ENCODE data around the gene SPRED2.

The SPRED2 gene

DNA sequence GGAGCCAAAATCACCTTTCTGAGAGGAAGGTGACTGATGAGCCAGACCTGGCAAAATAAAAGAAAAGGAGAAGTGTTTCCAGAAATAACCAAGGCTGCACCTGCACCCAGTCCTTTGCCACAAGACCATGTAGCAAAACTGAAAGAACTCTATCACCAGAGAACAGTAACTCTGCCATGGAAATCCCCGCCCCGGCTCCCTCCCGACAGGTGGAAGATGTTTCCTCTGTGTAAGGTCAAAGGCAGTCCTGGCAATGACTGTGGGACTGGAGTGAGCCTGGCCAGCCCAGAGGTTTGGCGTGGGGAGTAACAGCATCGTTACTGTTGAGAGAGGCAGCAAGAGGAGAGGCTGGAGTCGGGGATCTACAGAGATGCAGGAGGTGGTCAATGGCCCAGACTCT lies 42.3 kb downstream of the SPRED2 start:
- peak; percentile 30 for DNase-seq (ENCODE audit: extremely low spot score, insufficient read length, low read depth)
- peak; percentile 97 for FAIRE-seq

DNA sequence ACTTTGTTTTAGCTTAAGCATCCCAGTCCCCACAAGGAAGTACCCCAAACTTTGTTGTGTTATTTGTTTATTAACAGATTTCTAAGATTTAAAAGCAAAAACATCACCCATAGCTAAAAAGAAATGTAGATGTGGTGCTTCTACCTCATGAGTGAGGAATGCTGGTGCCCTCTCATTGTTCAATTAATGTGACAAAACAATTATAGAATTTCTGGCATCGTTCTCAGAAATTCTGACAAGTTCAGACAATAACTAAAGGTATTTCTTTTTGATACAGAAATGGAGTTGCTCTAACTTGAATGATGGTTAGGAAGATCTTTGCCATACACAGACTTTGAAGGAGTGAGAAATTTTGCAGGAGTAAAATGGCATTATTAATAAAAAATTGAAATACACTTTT lies 42.9 kb downstream of the SPRED2 start:
- FAIRE-seq, result no peak

DNA sequence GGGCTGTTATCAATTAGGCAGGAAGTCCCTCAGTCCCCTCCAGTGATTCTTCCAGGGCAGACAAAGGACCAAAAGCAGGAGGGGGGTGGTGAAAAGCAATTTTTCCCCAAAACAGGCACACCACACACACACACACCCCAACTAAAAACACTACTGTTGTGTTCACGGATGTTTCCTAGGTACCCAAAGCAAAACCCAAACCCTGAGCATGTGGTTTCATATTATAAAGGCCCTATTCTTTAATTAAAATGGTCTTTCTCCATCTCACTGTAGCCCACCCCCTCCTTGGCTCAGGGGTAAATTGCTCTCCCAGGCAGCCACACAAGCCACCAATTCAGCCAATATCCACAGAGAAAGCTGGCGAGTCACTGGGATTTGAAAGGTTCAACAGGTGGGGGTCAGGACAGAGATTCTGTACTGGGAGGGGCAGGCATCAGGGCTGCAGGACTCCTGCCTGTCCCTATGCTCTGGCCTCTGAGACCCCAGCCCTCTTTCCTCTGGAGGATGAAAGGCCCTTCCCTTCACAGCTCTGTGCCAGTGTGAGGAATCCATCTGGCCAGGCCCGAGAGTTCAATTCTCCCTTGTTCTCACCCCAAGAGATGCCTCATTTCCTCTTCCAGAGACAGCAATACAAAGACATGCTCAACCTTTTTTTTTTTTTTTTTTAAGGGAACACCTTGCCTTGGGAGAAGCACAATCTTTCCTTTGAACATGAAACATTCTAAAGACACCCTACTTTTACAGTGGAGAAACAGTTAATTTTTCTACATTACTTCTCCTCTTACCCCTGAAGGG lies 43.6 kb downstream of the SPRED2 start:
- DNase-seq (ENCODE audit: extremely low spot score, insufficient read length, low read depth), result no peak
- FAIRE-seq, result no peak

More for the DNA sequence above, 42.9 kb downstream of the SPRED2 start:
- no peak for DNase-seq (ENCODE audit: extremely low spot score, insufficient read length, low read depth)

DNA sequence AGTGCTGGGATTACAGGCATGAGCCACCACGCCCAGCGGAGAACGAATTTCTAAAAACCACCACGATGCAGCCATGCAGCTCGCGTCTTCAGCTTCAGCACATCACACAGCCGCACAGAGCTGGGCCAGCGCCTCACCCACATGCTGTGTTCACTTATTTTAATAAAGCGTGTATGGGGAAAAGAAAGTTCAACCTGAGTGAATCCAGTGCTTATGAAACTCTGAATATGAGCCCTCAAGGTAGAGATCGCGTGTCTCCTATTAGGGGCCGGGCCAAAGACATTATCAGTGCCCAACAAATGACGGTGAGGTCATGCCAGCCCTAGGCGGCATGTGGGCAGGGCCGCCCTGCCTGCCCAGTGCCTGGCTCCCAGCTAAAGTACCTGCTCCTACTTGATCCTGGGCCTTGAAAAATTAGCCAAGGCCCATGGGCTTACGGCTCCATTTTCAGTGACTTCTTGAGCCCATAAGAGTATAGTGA lies 44.3 kb downstream of the SPRED2 start:
- DNase-seq (ENCODE audit: extremely low spot score, insufficient read length, low read depth) (no peak), FAIRE-seq (peak; percentile 76)

DNA sequence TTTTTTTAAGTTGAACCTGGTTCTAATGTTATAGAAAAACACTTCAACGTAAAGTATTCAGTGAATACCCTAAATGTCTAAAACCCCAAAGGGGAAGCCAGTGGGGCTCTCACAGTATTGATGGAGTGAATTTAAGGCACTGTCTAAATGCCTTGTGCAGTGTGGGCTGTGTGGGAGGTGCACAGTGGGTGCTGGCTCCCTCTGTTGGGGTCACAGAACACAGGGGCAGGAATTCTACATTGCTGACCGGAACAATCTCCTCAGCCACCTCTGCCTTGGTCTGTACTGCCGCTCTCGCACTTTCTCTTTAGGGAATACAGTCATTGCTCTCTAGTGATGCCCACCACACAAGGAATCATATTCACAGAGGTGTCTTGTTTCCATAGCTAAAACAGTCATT lies 45.4 kb downstream of the SPRED2 start:
- FAIRE-seq (no peak), DNase-seq (ENCODE audit: extremely low spot score, insufficient read length, low read depth) (no peak)

DNA sequence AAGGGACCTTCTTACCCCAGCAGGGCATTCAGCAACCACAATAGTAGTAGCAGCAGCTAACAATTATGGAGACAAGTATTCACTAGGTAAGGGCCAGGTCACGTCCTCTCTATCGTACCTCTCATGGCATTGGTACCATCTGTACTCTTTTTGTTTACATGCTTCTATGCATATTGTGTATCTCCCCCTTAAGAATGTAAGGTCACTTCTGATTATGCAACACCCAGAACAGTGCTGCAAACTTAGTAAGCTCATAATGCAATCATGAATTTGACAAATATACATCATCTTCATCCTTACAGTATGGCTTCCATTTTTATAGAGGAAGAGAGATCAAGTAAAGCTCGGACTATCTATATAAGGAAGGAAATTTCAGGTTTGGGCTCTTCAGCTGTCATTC lies 46.1 kb downstream of the SPRED2 start:
- DNase-seq (ENCODE audit: extremely low spot score, insufficient read length, low read depth), result no peak
- FAIRE-seq, result no peak

DNA sequence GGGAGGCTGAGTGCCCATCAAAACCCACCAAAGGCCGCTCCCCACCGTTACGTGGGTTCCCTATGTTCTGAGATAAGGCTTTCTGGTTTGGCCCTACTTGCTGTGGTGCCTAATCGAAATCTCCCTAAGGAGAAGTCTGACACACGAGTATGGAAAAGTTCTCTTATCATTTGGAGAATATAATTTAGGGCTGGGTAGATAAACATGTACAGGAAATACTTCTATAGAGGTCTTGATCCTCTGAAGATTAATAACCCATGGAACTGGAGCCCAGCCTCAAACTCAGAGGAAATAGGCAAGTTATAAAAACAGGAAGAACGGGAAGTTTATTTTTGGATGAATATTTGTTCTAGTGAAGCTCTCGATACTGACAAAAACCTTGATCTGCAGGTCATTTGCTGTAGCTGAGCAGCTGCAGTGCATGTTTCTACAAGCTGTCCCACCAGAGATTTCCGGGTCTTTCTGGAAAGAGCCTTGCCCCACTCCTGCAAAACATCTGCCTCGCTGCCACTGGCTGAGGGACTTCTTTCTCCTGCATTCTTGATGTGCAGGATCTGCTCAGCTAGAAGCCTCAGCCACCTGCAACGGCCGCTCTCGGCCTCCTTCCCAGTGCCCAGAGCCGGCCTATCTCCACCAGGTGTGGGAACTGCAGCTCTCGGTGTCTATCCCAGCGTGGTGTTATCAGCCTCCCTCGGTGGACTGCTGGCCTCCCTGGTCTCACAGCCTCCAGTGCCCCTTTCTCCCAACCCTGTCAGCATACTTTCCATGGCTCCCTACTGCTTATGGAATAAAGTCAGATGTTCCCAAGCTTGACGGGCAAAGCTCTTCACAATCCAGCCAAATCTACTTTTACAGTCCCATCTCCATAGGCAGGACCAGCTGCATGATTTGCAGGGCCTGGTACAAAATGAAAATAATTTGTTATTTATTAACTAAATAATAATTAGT lies 48.6 kb downstream of the SPRED2 start:
- DNase-seq (ENCODE audit: extremely low spot score, insufficient read length, low read depth) (no peak), FAIRE-seq (no peak)

DNA sequence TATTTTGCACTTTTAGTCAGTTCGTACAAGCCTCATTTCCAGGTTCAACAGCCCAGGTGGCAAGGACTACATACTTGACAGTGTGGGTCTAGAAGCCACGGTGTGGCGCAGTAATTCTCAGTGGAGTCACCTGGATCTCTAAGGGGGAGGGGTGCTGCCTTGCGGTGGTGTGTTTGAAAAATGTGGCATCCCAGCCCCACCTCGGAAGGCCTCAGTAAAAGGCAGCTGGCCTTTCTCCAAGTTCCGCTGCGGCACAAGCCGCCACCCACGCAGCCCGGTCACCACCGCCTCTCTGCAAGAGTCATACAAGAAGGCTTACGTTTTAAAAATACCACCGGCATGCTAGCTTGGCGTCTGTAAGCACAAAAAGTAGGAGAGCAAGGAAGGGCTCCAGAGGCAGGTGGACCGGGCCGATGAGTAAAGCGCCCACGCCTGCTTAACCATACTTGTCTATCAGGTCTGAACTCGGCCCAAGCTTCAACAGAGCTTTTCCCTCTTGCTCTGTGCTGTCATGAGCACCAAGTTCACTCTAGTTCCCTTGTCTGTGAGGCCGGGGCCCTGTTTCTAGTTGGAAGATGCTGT lies 49.5 kb downstream of the SPRED2 start:
- DNase-seq (ENCODE audit: extremely low spot score, insufficient read length, low read depth), result peak; percentile 44
- FAIRE-seq, result peak; percentile 76

DNA sequence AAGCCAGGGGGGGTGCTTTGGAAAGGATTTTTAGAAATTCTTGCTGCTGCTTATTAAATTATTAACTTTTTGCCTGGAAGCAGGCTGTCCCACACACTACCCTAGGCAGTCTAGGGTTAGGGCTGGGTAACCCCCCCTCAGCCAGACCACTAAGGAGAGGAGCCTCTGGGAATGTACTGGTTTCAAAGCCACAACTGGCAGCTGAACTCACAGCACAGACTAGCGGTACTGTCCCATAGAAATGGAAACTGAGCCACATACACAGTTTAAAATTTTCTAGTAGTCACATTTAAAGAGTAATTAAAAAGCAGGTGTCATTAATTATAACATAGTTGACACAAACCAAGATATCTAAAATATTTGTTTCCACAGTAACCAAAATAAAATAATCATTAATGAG lies 50.1 kb downstream of the SPRED2 start:
- DNase-seq (ENCODE audit: extremely low spot score, insufficient read length, low read depth), result no peak
- FAIRE-seq, result no peak

DNA sequence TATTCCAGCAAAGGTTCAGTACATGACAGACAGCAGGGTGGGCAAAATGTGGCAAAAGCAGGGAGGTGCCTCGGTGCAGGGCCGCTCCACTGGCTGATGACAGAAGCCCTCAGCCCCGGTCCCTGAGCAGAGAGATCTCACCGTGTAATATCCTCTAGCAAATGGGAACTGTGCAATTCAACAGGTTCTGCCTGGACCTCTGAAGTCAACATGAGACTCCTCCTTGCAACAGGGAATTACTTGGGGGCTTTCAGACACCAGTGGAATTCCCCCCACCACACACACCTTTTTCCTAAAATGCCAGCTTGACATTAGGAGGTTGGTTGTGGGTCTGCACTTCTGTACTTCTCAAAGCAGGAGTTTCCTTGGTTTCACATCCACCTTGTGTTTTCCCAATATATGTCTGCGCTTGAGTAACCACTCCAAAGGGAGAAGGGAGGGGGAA lies 50.8 kb downstream of the SPRED2 start:
- DNase-seq (ENCODE audit: extremely low spot score, insufficient read length, low read depth) (no peak), FAIRE-seq (no peak)

DNA sequence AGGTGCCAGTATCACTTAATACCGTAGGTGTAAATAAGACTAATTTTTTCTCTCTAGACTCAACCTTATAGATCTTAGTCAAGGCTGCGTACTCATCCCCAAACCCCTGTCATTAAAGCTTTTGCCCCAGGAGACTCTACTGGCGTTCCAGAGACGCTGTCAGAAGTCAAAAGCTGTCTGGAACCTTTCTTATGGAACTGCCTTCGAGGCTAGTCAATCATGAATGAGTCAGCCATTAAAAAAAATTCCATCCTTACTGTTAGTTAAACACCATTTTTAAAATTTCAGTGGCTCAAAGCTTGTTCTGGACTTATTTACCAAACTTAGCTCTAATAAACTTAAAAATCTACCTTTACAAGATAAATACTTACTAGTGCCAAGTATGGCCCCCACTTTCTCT lies 52.1 kb downstream of the SPRED2 start:
- DNase-seq (ENCODE audit: extremely low spot score, insufficient read length, low read depth), result no peak
- FAIRE-seq, result no peak

DNA sequence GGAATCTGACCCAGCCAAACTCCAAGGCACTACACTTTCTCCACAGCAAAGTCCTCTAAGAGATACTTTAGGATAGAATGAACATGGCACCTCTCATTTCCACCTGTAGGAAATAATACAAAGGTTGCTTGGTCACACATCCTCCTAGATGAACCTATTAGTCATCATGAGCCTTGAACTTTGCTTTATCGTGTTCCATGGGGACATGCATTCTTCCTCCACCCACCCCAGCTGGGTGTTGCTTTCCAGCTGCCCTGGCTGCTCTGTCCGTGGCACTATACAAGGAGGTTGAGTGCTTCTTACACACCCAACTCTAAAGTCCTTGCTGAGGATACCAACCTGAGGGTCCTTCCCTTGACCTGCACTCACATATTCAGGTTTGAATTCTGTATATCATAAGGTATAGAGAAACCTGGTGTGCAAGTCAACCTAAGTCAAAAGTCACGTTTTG lies 52.7 kb downstream of the SPRED2 start:
- FAIRE-seq, result no peak
- no peak for DNase-seq (ENCODE audit: extremely low spot score, insufficient read length, low read depth)

DNA sequence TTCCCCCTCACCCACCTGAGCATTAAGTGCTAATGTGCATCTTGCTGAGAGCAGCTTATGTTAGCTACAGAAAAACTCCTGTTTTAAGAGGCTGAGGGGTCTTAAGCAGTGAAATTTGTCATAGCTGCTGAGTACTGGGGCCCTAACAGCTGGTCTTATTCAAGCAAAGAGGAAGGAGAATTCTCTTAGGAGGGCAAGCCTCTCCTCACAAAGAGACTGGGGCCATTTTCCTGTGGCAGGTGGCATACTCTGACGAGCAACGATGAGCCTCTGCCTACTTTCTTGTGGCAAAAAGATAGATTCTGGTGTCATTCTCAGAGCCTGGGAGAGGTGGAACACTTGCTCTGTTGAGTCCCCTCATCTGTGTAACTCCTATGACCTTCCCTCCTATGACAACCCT lies 53.2 kb downstream of the SPRED2 start:
- FAIRE-seq, result no peak
- DNase-seq (ENCODE audit: extremely low spot score, insufficient read length, low read depth), result no peak

DNA sequence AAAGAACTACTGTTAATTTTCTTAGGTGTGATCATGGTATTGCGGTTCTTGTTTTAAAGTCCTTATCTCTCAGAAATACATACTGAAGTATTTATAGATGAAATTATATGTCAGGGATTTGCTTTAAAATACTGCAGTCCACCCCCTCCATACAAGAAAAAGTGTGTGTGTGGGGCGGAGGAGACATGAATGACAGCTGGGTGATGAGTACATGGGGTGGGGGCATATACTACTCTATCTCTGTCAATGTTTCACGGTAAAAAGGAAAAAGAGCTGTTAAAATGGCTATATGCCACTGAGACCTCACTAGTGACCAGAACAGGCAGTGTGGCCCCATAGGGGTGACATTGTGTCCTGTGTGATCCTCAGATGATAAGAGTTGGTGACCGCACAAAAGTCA lies 54.1 kb downstream of the SPRED2 start:
- FAIRE-seq, result no peak
- DNase-seq (ENCODE audit: extremely low spot score, insufficient read length, low read depth), result no peak

DNA sequence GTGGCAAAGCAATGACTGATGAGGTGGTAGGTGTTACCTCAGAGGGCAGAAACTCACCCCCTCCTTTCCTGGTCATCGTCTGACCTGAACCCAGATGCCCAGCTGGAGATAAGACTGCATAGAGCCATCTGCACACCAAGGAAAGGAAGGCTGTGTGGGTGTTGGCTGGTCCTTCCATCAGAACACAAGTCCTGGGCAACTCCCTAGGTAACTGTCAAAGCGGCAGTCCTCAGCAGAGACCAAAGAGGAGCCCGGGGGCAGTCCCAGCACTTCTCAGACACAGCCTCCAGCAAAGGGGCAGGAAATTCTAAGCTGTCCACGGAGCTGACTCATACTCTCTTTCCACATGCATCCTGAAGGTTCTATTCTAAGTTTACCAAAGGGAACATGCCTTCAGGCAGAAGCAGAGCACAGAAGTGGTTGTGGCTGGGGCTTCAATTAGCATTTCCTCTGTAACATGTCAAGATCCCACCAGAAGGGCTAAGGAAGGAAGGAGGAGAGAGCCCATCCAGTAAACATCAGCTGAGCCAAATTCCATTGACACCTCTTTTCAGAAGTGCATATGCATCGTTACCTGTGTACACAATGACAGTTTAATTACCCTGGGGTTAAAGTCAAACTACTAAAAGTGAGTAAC lies 54.7 kb downstream of the SPRED2 start:
- FAIRE-seq (no peak), DNase-seq (ENCODE audit: extremely low spot score, insufficient read length, low read depth) (no peak)

DNA sequence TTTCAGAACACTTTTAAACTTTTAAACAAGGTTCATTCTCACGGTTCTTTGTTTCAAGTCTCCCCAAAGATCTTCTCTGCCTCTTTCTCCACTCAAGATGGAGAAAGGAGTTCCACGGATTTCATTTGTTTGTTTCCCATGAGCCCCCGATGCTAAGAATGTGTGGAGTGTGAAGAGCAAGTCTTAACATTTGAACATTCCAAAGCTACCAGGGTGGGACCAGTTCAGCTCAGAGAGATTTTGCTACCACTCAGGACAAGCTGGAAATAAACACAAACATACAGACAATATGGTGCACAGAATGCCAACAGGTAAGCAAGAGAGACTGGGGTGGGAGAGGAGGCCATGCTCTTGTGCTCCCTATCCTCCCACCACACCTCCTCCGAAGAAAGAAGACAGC lies 56.7 kb downstream of the SPRED2 start:
- no peak for DNase-seq (ENCODE audit: extremely low spot score, insufficient read length, low read depth)
- no peak for FAIRE-seq

DNA sequence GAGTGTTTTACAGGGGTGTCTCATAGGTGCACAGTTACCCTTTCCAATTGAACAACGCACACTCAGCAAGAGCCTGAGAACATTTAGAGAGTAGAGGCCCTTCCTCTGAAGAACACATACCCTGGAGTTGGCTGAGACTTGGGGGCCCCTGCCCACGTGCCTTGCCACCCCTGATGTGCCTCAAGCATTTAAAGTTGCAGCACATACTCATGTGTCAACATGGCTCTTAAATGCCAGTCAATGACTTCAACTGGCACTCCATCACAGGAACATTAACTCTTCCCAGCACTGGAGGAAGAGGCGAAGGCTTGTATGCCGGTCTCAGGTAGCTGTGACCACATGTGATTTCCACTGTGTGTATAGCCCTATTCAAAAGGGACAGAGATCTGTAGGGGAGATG lies 57.4 kb downstream of the SPRED2 start:
- FAIRE-seq (no peak), DNase-seq (ENCODE audit: extremely low spot score, insufficient read length, low read depth) (no peak)

DNA sequence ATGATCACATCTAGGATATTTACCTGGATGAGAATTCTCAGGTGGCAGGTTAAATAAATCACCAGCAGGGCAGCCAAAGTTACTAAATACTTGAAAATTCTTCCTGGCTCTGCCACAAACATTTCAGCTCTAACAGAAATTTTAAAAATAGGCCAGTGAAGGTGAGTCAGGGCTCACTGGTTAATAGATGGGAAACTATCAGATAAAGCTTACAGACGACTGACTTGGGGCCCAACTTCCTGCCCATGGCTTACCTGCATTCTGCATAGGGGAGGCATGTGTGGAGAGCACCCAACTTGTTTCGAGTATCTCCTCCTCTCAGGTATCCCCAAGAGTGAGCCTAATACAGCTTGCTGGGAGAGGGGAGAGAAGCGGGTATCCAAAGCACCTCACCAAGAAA lies 57.8 kb downstream of the SPRED2 start:
- FAIRE-seq, result no peak

DNA sequence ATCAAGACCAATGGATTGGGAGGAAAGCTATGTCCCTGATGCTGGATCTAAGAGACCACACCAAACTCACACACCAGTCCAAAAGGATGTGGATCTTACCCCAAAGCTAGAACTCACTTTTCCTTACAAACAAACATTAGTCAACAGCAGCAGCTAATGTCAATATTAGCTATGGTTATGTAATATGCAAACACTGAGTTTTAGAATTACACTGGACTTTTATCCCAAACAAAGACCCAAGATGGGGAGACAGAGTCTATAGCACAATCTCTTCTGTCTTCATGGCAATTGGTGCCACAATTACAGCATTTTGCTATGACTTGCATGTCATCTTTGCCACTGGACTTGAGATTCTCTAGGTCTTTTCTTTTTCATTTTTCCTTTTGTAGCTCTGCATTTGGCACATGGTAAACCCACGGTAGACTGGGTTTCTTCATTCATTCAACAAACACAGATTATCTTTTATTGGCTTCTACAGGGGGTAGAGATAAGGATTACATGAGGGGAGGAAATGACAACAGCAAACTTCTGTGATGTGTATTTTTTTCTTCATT lies 59.0 kb downstream of the SPRED2 start:
- no peak for FAIRE-seq
- DNase-seq (ENCODE audit: extremely low spot score, insufficient read length, low read depth), result no peak

More for the DNA sequence above, 57.8 kb downstream of the SPRED2 start:
- DNase-seq (ENCODE audit: extremely low spot score, insufficient read length, low read depth), result no peak

DNA sequence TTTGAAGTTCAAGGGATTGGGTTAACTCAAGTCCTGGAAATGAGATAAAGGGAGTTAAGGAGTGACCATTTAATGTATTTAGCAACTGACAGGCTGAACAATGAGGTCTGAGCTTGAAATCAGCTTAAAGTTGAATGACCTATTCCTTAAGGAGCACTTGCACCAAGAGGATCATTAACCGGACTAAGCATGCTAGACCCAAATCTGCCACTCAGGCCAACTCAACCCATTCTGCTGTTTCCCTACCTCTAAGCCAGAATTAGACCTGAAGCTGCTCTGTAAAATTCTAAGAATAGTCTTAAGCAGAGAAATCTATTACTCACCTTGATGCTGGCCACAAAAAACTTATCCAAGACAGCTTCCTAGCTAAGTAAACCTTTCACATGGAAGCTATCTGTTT lies 59.8 kb downstream of the SPRED2 start:
- FAIRE-seq (no peak), DNase-seq (ENCODE audit: extremely low spot score, insufficient read length, low read depth) (no peak)

All from GM18507 (cell line).